Neuronal stem cell (in vitro differentiated cells): ENCODE data around the gene MAD2L1BP.
A peak's percentile ranks its signal among the peaks of the same experiment; 100 is the strongest.
"Not testable (repeated sequence)": the region's sequence is repeated elsewhere in the genome, so short reads cannot be mapped to it uniquely, and the experiment has no call there.

Source experiments
- DNase-seq: peaks from one replicate; pipeline ENCODE4 v3.0.0-alpha.2; 2013; ENCODE audit warnings: low spot score
- H2AFZ ChIP-seq: one replicate; pipeline ENCODE4 v1.6.1; 2013; ENCODE audit warnings: mild to moderate bottlenecking, low read length, inconsistent platforms
- H2AK5ac ChIP-seq: 2 replicates; pipeline ENCODE4 v1.6.1; 2013; ENCODE audit warnings: low read depth, mild to moderate bottlenecking, inconsistent platforms, low read length, moderate library complexity, mixed read lengths
- H2BK120ac ChIP-seq: 2 replicates; pipeline ENCODE4 v1.6.1; 2013; ENCODE audit warnings: low read depth, mild to moderate bottlenecking, inconsistent platforms, low read length, moderate library complexity, mixed read lengths
- H2BK12ac ChIP-seq: one replicate; pipeline ENCODE4 v1.6.1; 2013; ENCODE audit warnings: low read length, inconsistent platforms
- H2BK15ac ChIP-seq: 2 replicates; pipeline ENCODE4 v1.6.1; 2013; ENCODE audit warnings: mild to moderate bottlenecking, low read length, inconsistent platforms, mixed read lengths
- H2BK5ac ChIP-seq: one replicate; pipeline ENCODE4 v1.6.1; 2013; ENCODE audit warnings: inconsistent platforms, mild to moderate bottlenecking, low read length, moderate library complexity
- H3K14ac ChIP-seq: one replicate; pipeline ENCODE4 v1.6.1; 2013; ENCODE audit warnings: low read length, inconsistent platforms
- H3K18ac ChIP-seq: 2 replicates; pipeline ENCODE4 v1.6.1; 2013; ENCODE audit warnings: low read length, inconsistent platforms
- H3K23ac ChIP-seq: 2 replicates; pipeline ENCODE4 v1.6.1; 2013; ENCODE audit warnings: low read depth, mild to moderate bottlenecking, mixed read lengths, low read length, inconsistent platforms; ENCODE audit not compliant: poor library complexity
- H3K27ac ChIP-seq: replicated peaks from 3 replicates; pipeline ENCODE4 v1.5.1; 2013; ENCODE audit warnings: low read length, inconsistent platforms
- H3K27me3 ChIP-seq, 3 experiments: 2 replicates each; pipeline ENCODE4 v1.6.1; 2013; ENCODE audit warnings: low read length in 3 of 3, mild to moderate bottlenecking in 2 of 3, inconsistent platforms in 1 of 3, low read depth in 1 of 3, mixed read lengths in 1 of 3, moderate library complexity in 1 of 3; ENCODE audit not compliant: control insufficient read depth in 3 of 3, insufficient read depth in 3 of 3
- H3K36me3 ChIP-seq, 2 donors: replicated peaks in 1 of 2; 2 replicates each; pipeline ENCODE4 v1.6.1; 2013; ENCODE audit warnings: low read length in 2 of 2; ENCODE audit not compliant: control insufficient read depth in 2 of 2, insufficient read depth in 2 of 2
- H3K4ac ChIP-seq: 2 replicates; pipeline ENCODE4 v1.6.1; 2013; ENCODE audit warnings: inconsistent platforms, mild to moderate bottlenecking, low read length, moderate library complexity
- H3K4me1 ChIP-seq, 2 donors: 1 replicate in 1 of 2; 2 replicates in 1 of 2; pipeline ENCODE4 v1.6.1; 2013; ENCODE audit warnings: low read length in 2 of 2, low read depth in 1 of 2; ENCODE audit not compliant: control insufficient read depth in 2 of 2, insufficient read depth in 1 of 2
- H3K4me2 ChIP-seq: one replicate; pipeline ENCODE4 v1.6.1; 2013; ENCODE audit warnings: mild to moderate bottlenecking, low read length, inconsistent platforms; ENCODE audit not compliant: insufficient read depth, poor library complexity, severe bottlenecking
- H3K4me3 ChIP-seq, 2 donors: 2 replicates each; pipeline ENCODE4 v1.5.1; 2013; ENCODE audit warnings: low read length in 2 of 2, mild to moderate bottlenecking in 2 of 2, inconsistent platforms in 1 of 2, moderate library complexity in 1 of 2
- H3K79me1 ChIP-seq: one replicate; pipeline ENCODE4 v1.6.1; 2013; ENCODE audit warnings: low read depth, mild to moderate bottlenecking, inconsistent platforms, low read length, moderate library complexity
- H3K9ac ChIP-seq: one replicate; pipeline ENCODE4 v1.6.1; 2013; ENCODE audit warnings: mild to moderate bottlenecking, low read depth, low read length, inconsistent platforms; ENCODE audit not compliant: poor library complexity
- H3K9me3 ChIP-seq, 2 donors: replicated peaks in 1 of 2; 2 replicates each; pipeline versions ENCODE3 to v1.6.1; 2013; ENCODE audit warnings: low read length in 2 of 2, mild to moderate bottlenecking in 2 of 2, inconsistent platforms in 1 of 2, low read depth in 1 of 2, mixed read lengths in 1 of 2, moderate library complexity in 1 of 2; ENCODE audit not compliant: control insufficient read depth in 2 of 2, insufficient read depth in 1 of 2
- H4K8ac ChIP-seq: one replicate; pipeline ENCODE4 v1.6.1; 2013; ENCODE audit warnings: low read depth, mild to moderate bottlenecking, inconsistent platforms, low read length, moderate library complexity
- H4K91ac ChIP-seq: one replicate; pipeline ENCODE4 v1.6.1; 2013; ENCODE audit warnings: low read length, low read depth, mild to moderate bottlenecking, inconsistent platforms; ENCODE audit not compliant: poor library complexity
- WGBS, 2 donors: extraction: QIAGEN DNeasy Blood & Tissue Kit; methylation state at CpG; one replicate each; pipeline ENCODE4 v1.1.7; 2013; ENCODE audit warnings: missing lambda C conversion rate in 2 of 2, mixed read lengths in 1 of 2; ENCODE audit not compliant: insufficient read length in 2 of 2, insufficient replicate concordance in 1 of 2; ENCODE audit errors: extremely low coverage in 2 of 2; 5-methylcytosine and 5-hydroxymethylcytosine counted together

The MAD2L1BP gene

GRCh38 chr6:43629505-43630300 lies 5.9 kb upstream of the MAD2L1BP start:
- Histone ChIP-seq H3K4me2 (peak overlapping the region; percentile 67), H2BK5ac (peak overlapping the region; percentile 99), H3K27me3 (no peaks in the 10 kb centered on the region), H3K4ac (peak overlapping the region; percentile 99), H3K9ac (peak overlapping the region; percentile 94), H4K8ac (peak overlapping the region; percentile 0), H4K91ac (no peak overlapping the region), H3K36me3 (peaks cover 22 to 32% of the 10 kb centered on the region in 2 donors), H2AFZ (peak overlapping the region; percentile 96), H3K27ac (peak overlapping the region; percentile 95), H3K23ac (no peak overlapping the region), H3K4me3 (peak overlapping the region; percentile 75 to 90), H3K14ac (peak overlapping the region; percentile 96), H3K4me1 (peaks cover 6 to 9% of the 10 kb centered on the region in 2 donors), H3K18ac (peak overlapping the region; percentile 100), H2BK120ac (peak overlapping the region; percentile 69), H2AK5ac (peak overlapping the region; percentile 73), H2BK15ac (peak overlapping the region; percentile 87), H2BK12ac (peak overlapping the region; percentile 44), H3K9me3 (no peaks in the 10 kb centered on the region), H3K79me1 (peaks cover 4% of the 10 kb centered on the region)
- DNase-seq: peak; percentile 88
- no CpG with 5 or more reads among the region's 41 CpGs for WGBS, 2 donors

- Histone ChIP-seq H3K27me3 (no peaks in the 10 kb centered on the region), H2BK5ac (no peak overlapping the region), H3K14ac (no peak overlapping the region), H2BK12ac (no peak overlapping the region), H3K18ac (no peak overlapping the region), H4K91ac (peak overlapping the region; percentile 74), H2BK120ac (no peak overlapping the region), H3K4me3 (no peak overlapping the region), H4K8ac (no peak overlapping the region), H3K4me1 (peaks cover 9 to 12% of the 10 kb centered on the region in 2 donors), H3K4me2 (no peak overlapping the region), H2AK5ac (no peak overlapping the region), H3K36me3 (peaks cover 10 to 18% of the 10 kb centered on the region in 2 donors), H3K9ac (no peak overlapping the region), H2BK15ac (no peak overlapping the region), H2AFZ (no peak overlapping the region), H3K4ac (no peak overlapping the region), H3K27ac (no peak overlapping the region), H3K23ac (no peak overlapping the region), H3K9me3 (no peaks in the 10 kb centered on the region), H3K79me1 (peaks cover 4% of the 10 kb centered on the region)
- no CpG with 5 or more reads among the region's 1 CpG for WGBS, 2 donors
- DNase-seq: no peak
These were observed 4.5 kb upstream of the MAD2L1BP start for GRCh38 chr6:43630980-43631619.

- H2BK15ac ChIP-seq, H4K8ac ChIP-seq, H3K4me3 ChIP-seq, H3K27me3 ChIP-seq, H2BK5ac ChIP-seq, H3K4ac ChIP-seq, H4K91ac ChIP-seq, H3K23ac ChIP-seq, H2BK12ac ChIP-seq, H3K27ac ChIP-seq, H3K9me3 ChIP-seq, H3K9ac ChIP-seq, DNase-seq, H2BK120ac ChIP-seq, H3K4me2 ChIP-seq, H3K18ac ChIP-seq, H3K79me1 ChIP-seq, H3K14ac ChIP-seq, H2AFZ ChIP-seq, H2AK5ac ChIP-seq: not testable (repeated sequence)
- H3K36me3 ChIP-seq: peaks cover 5 to 15% of the 10 kb centered on the region in 2 donors
- H3K4me1 ChIP-seq: peaks cover 12 to 13% of the 10 kb centered on the region in 2 donors
- no CpG with 5 or more reads among the region's 7 CpGs for WGBS, 2 donors
These were observed 2.6 kb upstream of the MAD2L1BP start for GRCh38 chr6:43633002-43633401.

- no peak overlapping the region for H3K18ac ChIP-seq
- H4K91ac ChIP-seq: no peak overlapping the region
- H2BK5ac ChIP-seq: no peak overlapping the region
- H3K79me1 ChIP-seq: peaks cover 4% of the 10 kb centered on the region
- H3K4me3 ChIP-seq: no peak overlapping the region
- no peak overlapping the region for H3K27ac ChIP-seq
- no peak overlapping the region for H2BK12ac ChIP-seq
- H2AFZ ChIP-seq: peak overlapping the region; percentile 94
- DNase-seq: no peak
- no peak overlapping the region for H3K4me2 ChIP-seq
- no peaks in the 10 kb centered on the region for H3K9me3 ChIP-seq
- no peak overlapping the region for H3K14ac ChIP-seq
- peak overlapping the region; percentile 56 for H2AK5ac ChIP-seq
- no peaks in the 10 kb centered on the region for H3K27me3 ChIP-seq
- H3K4me1 ChIP-seq: peaks cover 10 to 11% of the 10 kb centered on the region in 2 donors
- peak overlapping the region; percentile 76 for H2BK15ac ChIP-seq
- no peak overlapping the region for H2BK120ac ChIP-seq
- no peak overlapping the region for H3K4ac ChIP-seq
- no CpG with 5 or more reads among the region's 9 CpGs for WGBS, 2 donors
- H3K23ac ChIP-seq: peak overlapping the region; percentile 58
- H4K8ac ChIP-seq: peak overlapping the region; percentile 83
- no peak overlapping the region for H3K9ac ChIP-seq
- peaks cover 9 to 31% of the 10 kb centered on the region in 2 donors for H3K36me3 ChIP-seq
These were observed 837 bp upstream of the MAD2L1BP start for GRCh38 chr6:43634702-43635303.
